K562 (cell line): ENCODE results near the gene CACNG8. TPM values are rescaled to one million over a fixed set of nuclear protein-coding genes. Genes with fewer than 3 reads are reported as not detected.
"Not testable (repeated sequence)": the region's sequence is repeated elsewhere in the genome, so short reads cannot be mapped to it uniquely, and the experiment has no call there.

Experiments
- ATAC-seq: fragments of 200-7000 bp; cut with Tn5 transposase; 3 replicates; pipeline ENCODE4 v1.9.1; 2020; ENCODE audit warnings: moderate library complexity
- BruUV-seq: library from RNA; stranded (reverse); fragments of 400-500 nt; replicated peaks from 2 replicates; lab custom pipeline; 2021; lab: Mats Ljungman, UMichigan
- CTCF ChIA-PET: fragments of 300-600 bp; formaldehyde crosslinking; extraction: SDS; loops from one replicate; lab custom pipeline; 2021; ENCODE audit warnings: low intra/inter-chr PET ratio; lab: Yijun Ruan, JAX
- POLR2A ChIA-PET: fragments of 300-600, 350-650 bp; sonication (Branson Sonifier 250); formaldehyde crosslinking; extraction: SDS; loops from one replicate; lab custom pipeline; 2021; ENCODE audit warnings: antibody characterized with exemption, inconsistent platforms; lab: Yijun Ruan, JAX
- DNase-seq, 4 experiments: peaks; one replicate each; pipeline versions ENCODE4 v3.0.0 to v3.0.0-alpha.2; 2011 to 2018; ENCODE audit warnings: low spot score in 3 of 4, mixed read lengths in 3 of 4; ENCODE audit errors: extremely low read depth in 1 of 4
- FAIRE-seq: peaks from 2 replicates; lab custom pipeline; 2011; peaks lifted over from hg19 to GRCh38; lab: Jason Lieb, UNC
- H2AFZ ChIP-seq: 2 replicates; pipeline ENCODE4 v1.6.0; 2011; ENCODE audit warnings: low read depth, low read length, control low read depth, inconsistent platforms
- H3K27ac ChIP-seq: fragments of 200-600 bp; 3 replicates; pipeline ENCODE4 v1.8.0; 2011; ENCODE audit warnings: low read depth, mild to moderate bottlenecking, control low read depth, inconsistent platforms, low read length, moderate library complexity, mixed read lengths; ENCODE audit errors: extremely low read depth
- H3K27me3 ChIP-seq, 2 experiments: fragments of 300-600 bp in 1 of 2; 2 replicates in 1 of 2; 3 replicates in 1 of 2; pipeline versions ENCODE4 v1.6.0 to v1.8.0; 2011; ENCODE audit warnings: inconsistent platforms in 2 of 2, low read length in 2 of 2, mild to moderate bottlenecking in 1 of 2, mixed read lengths in 1 of 2, moderate library complexity in 1 of 2; ENCODE audit not compliant: control insufficient read depth in 2 of 2, insufficient read depth in 2 of 2
- H3K36me3 ChIP-seq: fragments of 300-600 bp; 3 replicates; pipeline ENCODE4 v1.8.0; 2011; ENCODE audit warnings: mild to moderate bottlenecking, low read length, inconsistent platforms; ENCODE audit not compliant: control insufficient read depth, insufficient read depth
- H3K4me1 ChIP-seq, 2 experiments: fragments of 200-600 bp in 1 of 2; replicated peaks in 1 of 2; 2 replicates in 1 of 2; 3 replicates in 1 of 2; pipeline versions ENCODE4 v1.5.1 to v1.8.0; 2011; ENCODE audit warnings: inconsistent platforms in 2 of 2, low read length in 2 of 2, mild to moderate bottlenecking in 1 of 2, mixed read lengths in 1 of 2, moderate library complexity in 1 of 2; ENCODE audit not compliant: control insufficient read depth in 2 of 2, insufficient read depth in 2 of 2
- H3K4me2 ChIP-seq: 2 replicates; pipeline ENCODE4 v1.6.1; 2011; ENCODE audit warnings: low read length, control low read depth, inconsistent platforms, mixed read lengths; ENCODE audit not compliant: insufficient read depth
- H3K4me3 ChIP-seq: fragments of 200-600 bp; sonication (generic), shearing (Covaris generic); 2 replicates; pipeline ENCODE4 v1.5.1; 2016; ENCODE audit warnings: control low read depth, inconsistent platforms
- H3K79me2 ChIP-seq: fragments of 200-600 bp; 3 replicates; pipeline ENCODE4 v1.8.0; 2011; ENCODE audit warnings: low read length, inconsistent platforms; ENCODE audit not compliant: control insufficient read depth, insufficient read depth
- H3K9ac ChIP-seq, 2 experiments: 2 replicates each; pipeline versions ENCODE4 v1.6.0 to v1.6.1; 2011; ENCODE audit warnings: low read depth in 2 of 2, low read length in 2 of 2, control low read depth in 1 of 2, inconsistent platforms in 1 of 2, mild to moderate bottlenecking in 1 of 2, mixed read lengths in 1 of 2; ENCODE audit not compliant: insufficient read depth in 1 of 2
- H3K9me1 ChIP-seq: one replicate; pipeline ENCODE4 v1.6.0; 2011; ENCODE audit warnings: inconsistent platforms, mild to moderate bottlenecking, low read length, moderate library complexity; ENCODE audit not compliant: control insufficient read depth, insufficient read depth
- H3K9me3 ChIP-seq: replicated peaks from 2 replicates; pipeline ENCODE4 v1.5.1; 2011; ENCODE audit warnings: low read depth, low read length, inconsistent platforms; ENCODE audit not compliant: control insufficient read depth, insufficient read depth
- H4K20me1 ChIP-seq: replicated peaks from 2 replicates; pipeline ENCODE4 v1.6.1; 2011; ENCODE audit warnings: low read length, inconsistent platforms, mixed read lengths; ENCODE audit not compliant: control insufficient read depth, insufficient read depth
- CAMTA2 ChIP-seq: fragments of 250-450 bp; sonication (Bioruptor Pico); conservative IDR thresholded peaks from 2 replicates; pipeline ENCODE4 v1.5.1; 2022
- IRF2 ChIP-seq: sonication (generic); formaldehyde crosslinking; IDR thresholded peaks from 2 replicates; pipeline ENCODE4 v1.8.1; 2022; ENCODE audit warnings: mild to moderate bottlenecking, missing genetic modification reagents
- RAD21 ChIP-seq, 2 experiments: fragments of 250-450 bp in 1 of 2; fragments of 450-650 bp in 1 of 2; sonication (Bioruptor Pico) in 1 of 2; formaldehyde crosslinking in 1 of 2; IDR thresholded peaks in 1 of 2; conservative IDR thresholded peaks in 1 of 2; 2 replicates each; pipeline versions ENCODE4 v1.4.0 to v1.8.0; 2020 to 2022; ENCODE audit warnings: mild to moderate bottlenecking in 2 of 2, moderate library complexity in 1 of 2
- SP2 ChIP-seq: IDR thresholded peaks from 2 replicates; pipeline ENCODE4 v1.6.1; 2011; ENCODE audit warnings: mild to moderate bottlenecking, low read depth, low read length, moderate library complexity; ENCODE audit not compliant: poor library complexity, severe bottlenecking; ENCODE audit errors: extremely low read depth
- SRF ChIP-seq, 2 experiments: fragments of 250-450, 450-650 bp in 1 of 2; sonication (Bioruptor Pico) in 1 of 2; sonication (generic) in 1 of 2; formaldehyde crosslinking; IDR thresholded peaks; 2 replicates each; pipeline versions ENCODE4 v1.5.0 to v1.5.1; 2020 to 2022; ENCODE audit warnings: mild to moderate bottlenecking in 1 of 2, missing genetic modification reagents in 1 of 2
- ZFP36 ChIP-seq: fragments of 150-350 bp; IDR thresholded peaks from 2 replicates; pipeline ENCODE4 v1.6.1; 2018; ENCODE audit warnings: low read length, low read depth; ENCODE audit not compliant: partially characterized antibody
- ZNF668 ChIP-seq: fragments of 250-450 bp; sonication (Bioruptor Pico); IDR thresholded peaks from 2 replicates; pipeline ENCODE4 v1.8.0; 2022; ENCODE audit warnings: mild to moderate bottlenecking, inconsistent platforms
- WGBS: fragments of 100-300 bp; shearing (Covaris generic); methylation state at CpG from one replicate; pipeline ENCODE4 v1.1.6; 2016; ENCODE audit warnings: low coverage, mixed read lengths; ENCODE audit not compliant: insufficient coverage; ENCODE audit errors: missing lambda C conversion rate; 5-methylcytosine and 5-hydroxymethylcytosine counted together
- in situ Hi-C: fragments of 300-500 bp; cut with MboI; formaldehyde crosslinking; loops from 4 replicates; pipeline ENCODE4 v1.15.0; 2018; ENCODE audit warnings: inconsistent platforms, mixed read lengths
- intact Hi-C: fragments of 100-400 bp; cut with micrococcal nuclease; formaldehyde crosslinking; loops from 2 replicates; pipeline ENCODE4 v1.14.2; 2022
- polyA plus RNA-seq, 8 experiments: library from polyadenylated mRNA; depleted of rRNA in 4 of 8; stranded (reverse) in 5 of 8; unstranded in 3 of 8; fragments of >200 nt; fragmentation: Nextera tagmentation in 2 of 8; fragmentation: Illumina TruSeq in 1 of 8; extraction: Ambion mirVana in 2 of 8; extraction: Trizol in 1 of 8; gene quantifications; 2 replicates each; pipeline versions ENCODE4 v1.2.1 to v1.2.3, GENCODE V29; 2011 to 2014; ENCODE audit warnings: inconsistent platforms in 1 of 8, missing spikeins in 1 of 8
- total RNA-seq, 7 experiments: library from RNA; depleted of rRNA in 6 of 7; stranded (reverse); fragments of >200 nt in 6 of 7; fragmentation: Illumina TruSeq in 2 of 7; extraction: Trizol in 2 of 7; gene quantifications; 2 replicates each; pipeline versions ENCODE4 v1.2.1 to v1.2.3, GENCODE V29; 2011 to 2021; ENCODE audit warnings: low replicate concordance in 1 of 7
- TF ChIP-seq, protein P1 (sequence below), 2 experiments: IDR thresholded peaks in 1 of 2; conservative IDR thresholded peaks in 1 of 2; 2 replicates each; pipeline ENCODE4 v1.6.1; 2016; ENCODE audit warnings: low read depth in 2 of 2, mild to moderate bottlenecking in 1 of 2, missing compliant biosample characterization in 1 of 2, missing genetic modification characterization in 1 of 2, moderate library complexity in 1 of 2

CACNG8 gene
- total and polyA plus RNA-seq, 9 of the 15 experiments (the other 6 are each of a cell fraction or from before 2014, with no cell fraction given): 0.02 to 0.05 TPM; not detected in 7

DNA sequence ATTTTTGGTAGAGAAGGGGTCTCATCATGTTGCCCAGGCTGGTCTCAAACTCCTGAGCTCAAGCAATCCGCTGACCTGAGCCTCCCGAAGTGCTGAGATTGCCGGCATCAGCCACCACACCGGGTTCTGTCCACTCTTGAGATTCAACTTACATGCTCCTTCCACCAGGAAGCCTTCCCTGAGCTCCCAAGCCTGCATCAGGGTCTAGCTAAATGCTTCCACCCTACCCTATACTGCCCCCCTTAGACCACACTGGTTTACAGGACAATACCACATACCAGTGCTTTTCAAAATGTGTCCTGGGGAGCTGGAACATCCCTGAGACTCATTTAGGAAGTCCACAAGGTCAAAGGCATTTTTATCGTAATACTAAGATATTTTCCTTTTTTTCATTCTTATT is 15.1 kb upstream of the CACNG8 start (continued):
- TF ChIP-seq, protein P1, sequence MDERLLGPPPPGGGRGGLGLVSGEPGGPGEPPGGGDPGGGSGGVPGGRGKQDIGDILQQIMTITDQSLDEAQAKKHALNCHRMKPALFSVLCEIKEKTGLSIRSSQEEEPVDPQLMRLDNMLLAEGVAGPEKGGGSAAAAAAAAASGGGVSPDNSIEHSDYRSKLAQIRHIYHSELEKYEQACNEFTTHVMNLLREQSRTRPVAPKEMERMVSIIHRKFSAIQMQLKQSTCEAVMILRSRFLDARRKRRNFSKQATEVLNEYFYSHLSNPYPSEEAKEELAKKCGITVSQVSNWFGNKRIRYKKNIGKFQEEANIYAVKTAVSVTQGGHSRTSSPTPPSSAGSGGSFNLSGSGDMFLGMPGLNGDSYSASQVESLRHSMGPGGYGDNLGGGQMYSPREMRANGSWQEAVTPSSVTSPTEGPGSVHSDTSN (CRISPR knock-in tag; IDR thresholded peaks at IDR 0.05; ENCODE audit: low read depth): no peak
- TF ChIP-seq, protein P1 (tag; conservative IDR thresholded peaks at IDR 0.05; ENCODE audit: low read depth): no peak
- TF ChIP-seq ZNF668 (CRISPR knock-in tag): no peak
- TF ChIP-seq ZFP36: peak; percentile 94
- TF ChIP-seq SRF (CRISPR knock-in tag; IDR thresholded peaks at IDR 0.05): no peak
- no peak for TF ChIP-seq CAMTA2 (CRISPR knock-in tag)
- peak in 1 of 2 experiments; percentile 29; a peak in 2 of 4 replicates for TF ChIP-seq RAD21 (CRISPR knock-in tag; conservative IDR thresholded peaks at IDR 0.05 in 1 of 2, IDR thresholded peaks at IDR 0.05 in 1 of 2)
- no peak for TF ChIP-seq IRF2 (CRISPR knock-in tag)
- no peak for TF ChIP-seq SP2
- TF ChIP-seq, all 486 proteins: peak for 3

DNA sequence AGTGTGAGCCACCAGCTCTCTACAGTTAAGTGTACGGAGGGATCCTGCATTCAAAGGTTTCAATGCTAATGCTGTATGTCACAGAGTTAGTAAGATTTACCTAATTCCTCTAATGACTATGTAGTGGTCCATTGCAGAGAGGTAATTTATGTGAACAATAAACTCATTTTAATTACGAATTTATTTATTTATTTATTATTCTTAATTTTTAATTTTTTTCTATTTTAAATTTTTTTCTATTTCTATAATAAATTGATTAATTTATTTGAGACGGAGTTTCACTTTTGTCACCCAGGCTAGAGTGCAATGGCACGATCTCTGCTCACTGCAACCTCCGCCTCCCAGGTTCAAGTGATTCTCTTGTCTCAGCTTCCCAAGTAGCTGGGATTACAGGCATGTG is 14.1 kb upstream of the CACNG8 start:
- H3K27me3 ChIP-seq: peaks cover 15 to 26% of the 10 kb centered on the region in 2 experiments; a peak in 4 of 5 replicates
- H3K79me2 ChIP-seq, ATAC-seq, H2AFZ ChIP-seq, H3K4me2 ChIP-seq, H3K9me1 ChIP-seq, H3K36me3 ChIP-seq, DNase-seq, CTCF ChIA-PET, H3K9ac ChIP-seq, BruUV-seq, in situ Hi-C loops, H4K20me1 ChIP-seq, H3K27ac ChIP-seq, H3K9me3 ChIP-seq, FAIRE-seq, intact Hi-C loops, H3K4me3 ChIP-seq, H3K4me1 ChIP-seq: not testable (repeated sequence)
- POLR2A ChIA-PET: interaction anchor here (0.7 kb wide), 1 partner anchor 819 kb away, joined by 3 read pairs; no protein-coding TSS in a partner anchor
- WGBS: 1% methylated on average over 5 of the region's 5 CpGs
